H1 (cell line): ENCODE data around the gene SAP30L. TPM values are rescaled to one million over a fixed set of nuclear protein-coding genes. Genes with fewer than 3 reads are reported as not detected.

Experiments used
- CTCF ChIA-PET: fragments of 300-600 bp; sonication (Branson Sonifier 250); formaldehyde crosslinking; loops from one replicate; lab custom pipeline; 2021; ENCODE audit not compliant: partially characterized antibody; lab: Charles Lee
- POLR2A ChIA-PET: fragments of 300-600 bp; sonication (Branson Sonifier 250); formaldehyde crosslinking; loops from one replicate; lab custom pipeline; 2021; ENCODE audit warnings: inconsistent platforms; ENCODE audit not compliant: partially characterized antibody; lab: Charles Lee
- DNase-seq, 2 experiments: peaks; one replicate each; pipeline versions ENCODE4 v3.0.0 to v3.0.0-alpha.2; 2010 to 2022; ENCODE audit warnings: low spot score in 2 of 2, low read depth in 1 of 2, mixed read lengths in 1 of 2
- FAIRE-seq: peaks from 2 replicates; lab custom pipeline; 2011; peaks lifted over from hg19 to GRCh38; lab: Jason Lieb, UNC
- H2AFZ ChIP-seq: 2 replicates; pipeline ENCODE4 v1.8.1; 2012; ENCODE audit warnings: low read length, inconsistent platforms
- H2AK5ac ChIP-seq: 2 replicates; pipeline ENCODE4 v1.6.1; 2013; ENCODE audit warnings: low read depth, low read length
- H2BK120ac ChIP-seq: replicated peaks from 2 replicates; pipeline ENCODE3; 2013; ENCODE audit warnings: low read depth, low read length, inconsistent platforms
- H2BK12ac ChIP-seq: 2 replicates; pipeline ENCODE4 v1.6.1; 2013; ENCODE audit warnings: low read depth, low read length
- H2BK15ac ChIP-seq: 2 replicates; pipeline ENCODE4 v1.6.1; 2013; ENCODE audit warnings: low read length
- H2BK20ac ChIP-seq: 2 replicates; pipeline ENCODE4 v1.6.1; 2013; ENCODE audit warnings: low read length
- H2BK5ac ChIP-seq: 2 replicates; pipeline ENCODE4 v1.6.1; 2013; ENCODE audit warnings: low read depth, low read length
- H3K14ac ChIP-seq: 2 replicates; pipeline ENCODE4 v1.6.1; 2013; ENCODE audit warnings: inconsistent platforms; ENCODE audit not compliant: insufficient read length
- H3K18ac ChIP-seq: 2 replicates; pipeline ENCODE4 v1.6.1; 2013; ENCODE audit warnings: low read length; ENCODE audit errors: extremely low read depth
- H3K23ac ChIP-seq: 2 replicates; pipeline ENCODE4 v1.6.1; 2013; ENCODE audit warnings: inconsistent platforms; ENCODE audit not compliant: insufficient read length
- H3K23me2 ChIP-seq: 2 replicates; pipeline ENCODE4 v1.6.1; 2013; ENCODE audit warnings: low read depth, low read length
- H3K27ac ChIP-seq: 2 replicates; pipeline ENCODE4 v1.6.1; 2011; ENCODE audit warnings: low read depth, low read length, inconsistent platforms
- H3K27me3 ChIP-seq, 4 experiments: replicated peaks in 1 of 4; 1 replicate in 1 of 4; 2 replicates in 3 of 4; pipeline versions ENCODE4 v1.6.1 to v1.8.1; 2011 to 2013; ENCODE audit warnings: low read length in 3 of 4, mild to moderate bottlenecking in 3 of 4, inconsistent platforms in 2 of 4, mixed read lengths in 2 of 4, moderate library complexity in 1 of 4; ENCODE audit not compliant: control insufficient read depth in 3 of 4, insufficient read depth in 3 of 4; ENCODE audit errors: extremely low read depth in 1 of 4
- H3K36me3 ChIP-seq, 4 experiments: 2 replicates each; pipeline versions ENCODE4 v1.6.1 to v1.8.1; 2011 to 2013; ENCODE audit warnings: mild to moderate bottlenecking in 4 of 4, low read length in 3 of 4, moderate library complexity in 2 of 4, control low read depth in 1 of 4, inconsistent platforms in 1 of 4; ENCODE audit not compliant: insufficient read depth in 4 of 4, control insufficient read depth in 2 of 4
- H3K4ac ChIP-seq: replicated peaks from 2 replicates; pipeline ENCODE3; 2013; ENCODE audit warnings: low read length, low read depth, mixed read lengths, inconsistent platforms; ENCODE audit not compliant: insufficient read length
- H3K4me1 ChIP-seq, 4 experiments: replicated peaks in 1 of 4; 1 replicate in 1 of 4; 2 replicates in 3 of 4; pipeline versions ENCODE4 v1.6.1 to v1.8.1; 2011 to 2013; ENCODE audit warnings: low read length in 3 of 4, inconsistent platforms in 2 of 4, mixed read lengths in 1 of 4; ENCODE audit not compliant: insufficient read depth in 4 of 4, control insufficient read depth in 3 of 4
- H3K4me2 ChIP-seq, 2 experiments: 2 replicates each; pipeline versions ENCODE4 v1.6.1 to v1.8.1; 2011 to 2013; ENCODE audit warnings: low read depth in 2 of 2, low read length in 2 of 2, control low read depth in 1 of 2, inconsistent platforms in 1 of 2, mild to moderate bottlenecking in 1 of 2; ENCODE audit not compliant: insufficient read depth in 1 of 2
- H3K4me3 ChIP-seq, 4 experiments: fragments of 200-600, 300-600 bp in 1 of 4; sonication (generic), shearing (Covaris generic), sonication (Bioruptor Twin) in 1 of 4; 2 replicates each; pipeline versions ENCODE4 v1.5.1 to v1.8.1; 2011 to 2016; ENCODE audit warnings: low read length in 4 of 4, low read depth in 3 of 4, control low read depth in 2 of 4, inconsistent platforms in 2 of 4, mild to moderate bottlenecking in 2 of 4, mixed read lengths in 1 of 4, moderate library complexity in 1 of 4; ENCODE audit not compliant: insufficient read depth in 2 of 4; ENCODE audit errors: extremely low read depth in 1 of 4
- H3K56ac ChIP-seq: replicated peaks from 2 replicates; pipeline ENCODE3; 2013; ENCODE audit warnings: low read depth, mild to moderate bottlenecking, mixed read lengths, low read length, inconsistent platforms; ENCODE audit not compliant: insufficient read length
- H3K79me1 ChIP-seq: 2 replicates; pipeline ENCODE4 v1.6.1; 2013; ENCODE audit warnings: low read depth, low read length, control low read depth
- H3K79me2 ChIP-seq, 2 experiments: 2 replicates each; pipeline versions ENCODE4 v1.6.1 to v1.8.1; 2012 to 2013; ENCODE audit warnings: low read length in 2 of 2, mild to moderate bottlenecking in 2 of 2, inconsistent platforms in 1 of 2; ENCODE audit not compliant: insufficient read depth in 2 of 2, control insufficient read depth in 1 of 2
- H3K9ac ChIP-seq, 4 experiments: replicated peaks in 1 of 4; 1 replicate in 1 of 4; 2 replicates in 3 of 4; pipeline versions ENCODE4 v1.6.1 to v1.8.1; 2011 to 2013; ENCODE audit warnings: low read depth in 3 of 4, low read length in 3 of 4, control low read depth in 2 of 4, mild to moderate bottlenecking in 2 of 4, moderate library complexity in 2 of 4, inconsistent platforms in 1 of 4; ENCODE audit errors: extremely low read depth in 1 of 4
- H3K9me3 ChIP-seq, 2 experiments: 2 replicates each; pipeline versions ENCODE4 v1.6.1 to v1.8.1; 2012 to 2013; ENCODE audit warnings: mild to moderate bottlenecking in 2 of 2, moderate library complexity in 2 of 2, control low read depth in 1 of 2, inconsistent platforms in 1 of 2, low read depth in 1 of 2, low read length in 1 of 2, mixed read lengths in 1 of 2; ENCODE audit not compliant: insufficient read depth in 2 of 2
- H4K20me1 ChIP-seq, 2 experiments: replicated peaks in 1 of 2; 2 replicates each; pipeline versions ENCODE3 to v1.8.1; 2011 to 2013; ENCODE audit warnings: inconsistent platforms in 2 of 2, low read length in 2 of 2, mild to moderate bottlenecking in 1 of 2; ENCODE audit not compliant: insufficient read depth in 2 of 2, control insufficient read depth in 1 of 2
- H4K5ac ChIP-seq: 2 replicates; pipeline ENCODE4 v1.6.1; 2013; ENCODE audit warnings: low read length, low read depth, mixed read lengths, inconsistent platforms; ENCODE audit not compliant: insufficient read length
- H4K8ac ChIP-seq: 2 replicates; pipeline ENCODE4 v1.8.0; 2013; ENCODE audit warnings: mild to moderate bottlenecking, moderate library complexity, low read length, inconsistent platforms; ENCODE audit not compliant: insufficient read depth; ENCODE audit errors: extremely low read depth
- H4K91ac ChIP-seq: replicated peaks from 2 replicates; pipeline ENCODE3; 2013; ENCODE audit warnings: low read length, mixed read lengths, inconsistent platforms; ENCODE audit not compliant: insufficient read length
- ASH2L ChIP-seq: fragments of 200-600, 300-600 bp; sonication (generic); IDR thresholded peaks from one replicate; pipeline ENCODE4 v1.7.1; 2017; ENCODE audit warnings: low read length
- KDM4A ChIP-seq: IDR thresholded peaks from one replicate; pipeline ENCODE4 v1.7.1; 2012; ENCODE audit warnings: low read depth, mild to moderate bottlenecking, moderate library complexity, low read length, inconsistent platforms; ENCODE audit not compliant: severe bottlenecking
- NRF1 ChIP-seq: IDR thresholded peaks from 2 replicates; pipeline ENCODE4 v1.6.1; 2011; ENCODE audit warnings: mild to moderate bottlenecking, low read depth, low read length, improper control_type of control experiment
- PHF8 ChIP-seq: fragments of 200-600 bp; sonication (generic); conservative IDR thresholded peaks from 2 replicates; pipeline ENCODE4 v1.7.1; 2012; ENCODE audit warnings: low read depth, mild to moderate bottlenecking, inconsistent platforms, low read length, moderate library complexity
- POU5F1 ChIP-seq: IDR thresholded peaks from 2 replicates; pipeline ENCODE4 v1.6.1; 2011; ENCODE audit warnings: low read depth, mild to moderate bottlenecking, low read length, moderate library complexity
- SIN3A ChIP-seq, 2 experiments: IDR thresholded peaks in 1 of 2; conservative IDR thresholded peaks in 1 of 2; 2 replicates each; pipeline ENCODE4 v1.6.1; 2011 to 2012; ENCODE audit warnings: low read length in 2 of 2, improper control_type of control experiment in 1 of 2, low read depth in 1 of 2, mild to moderate bottlenecking in 1 of 2
- SUZ12 ChIP-seq: fragments of 200-600 bp; sonication (generic); IDR thresholded peaks from 2 replicates; pipeline ENCODE4 v1.6.1; 2012; ENCODE audit warnings: mild to moderate bottlenecking, inconsistent platforms, low read length, moderate library complexity, mixed read lengths
- WGBS, 2 experiments: shearing (Covaris generic) in 1 of 2; methylation state at CpG; one replicate each; pipeline versions ENCODE4 v1.1.6 to v1.1.7; 2013 to 2015; ENCODE audit warnings: low lambda C conversion rate in 2 of 2, mixed read lengths in 2 of 2, inconsistent platforms in 1 of 2, low coverage in 1 of 2, missing lambda C conversion rate in 1 of 2; ENCODE audit not compliant: insufficient replicate concordance in 2 of 2, insufficient coverage in 1 of 2, insufficient read length in 1 of 2; ENCODE audit errors: extremely low coverage in 1 of 2, missing lambda C conversion rate in 1 of 2; 5-methylcytosine and 5-hydroxymethylcytosine counted together
- polyA plus RNA-seq, 7 experiments: library from polyadenylated mRNA; depleted of rRNA in 3 of 7; stranded (reverse) in 5 of 7; unstranded in 2 of 7; fragments of >200 nt in 5 of 7; fragments of 200-250 nt in 2 of 7; gene quantifications; 1 replicate in 5 of 7; 2 replicates in 1 of 7; 4 replicates in 1 of 7; pipeline versions ENCODE4 v1.2.1 to v1.2.3, GENCODE V29; 2011 to 2013; ENCODE audit warnings: missing spikeins in 2 of 7, mixed read lengths in 2 of 7
- total RNA-seq: library from RNA; stranded (reverse); fragmentation: NEBNext Ultra II Directional; extraction: Animal tissue kit (Norgen Biotek cat#: 25700); gene quantifications from 2 replicates; pipeline ENCODE4 v1.2.1, GENCODE V29; 2021

The SAP30L gene
- total and polyA plus RNA-seq, 2 of the 8 experiments (the other 6 are each of a cell fraction or from before 2014, with no cell fraction given) = 12.2 to 31.5 TPM

- no peak overlapping the region for H3K4ac ChIP-seq
- H2AK5ac ChIP-seq = no peak overlapping the region
- no peak overlapping the region for H3K56ac ChIP-seq
- no peak overlapping the region for H3K23ac ChIP-seq
- POLR2A ChIA-PET = interaction anchor here (0.5 to 1.2 kb wide), 2 partner anchors 15 to 379 kb away, joined by 3 to 4 read pairs; no protein-coding TSS in a partner anchor
- H4K8ac ChIP-seq = peak overlapping the region; percentile 51; the same call in 1 of the 2 replicates
- H3K18ac ChIP-seq = no peak overlapping the region
- peak; percentile 4; the same call in 1 of the 2 replicates for TF ChIP-seq PHF8
- peak; percentile 67 for TF ChIP-seq KDM4A
- TF ChIP-seq SUZ12 = peak; percentile 45
- no peak for TF ChIP-seq NRF1
- TF ChIP-seq ASH2L = peak; percentile 85
- TF ChIP-seq SIN3A (conservative IDR thresholded peaks at IDR 0.05 in 1 of 2, IDR thresholded peaks at IDR 0.05 in 1 of 2; ENCODE audit: low read depth in 1 of 2, low read length in 2 of 2) = 0 out of 4 replicates have a peak, but pooled peaks of 1 of the 2 experiments have one; percentile 48
- no peak for TF ChIP-seq POU5F1
- H3K79me2 ChIP-seq = peaks cover 0 to 19% of the 10 kb centered on the region in 2 experiments; a peak in 2 of 4 replicates
- CTCF ChIA-PET = interaction anchor here (0.6 to 8.7 kb wide), 6 partner anchors 16 to 409 kb away, joined by 3 to 67 read pairs (median 4); no protein-coding TSS in a partner anchor
- H2BK120ac ChIP-seq = no peak overlapping the region
- peak in 1 of 2 experiments; percentile 70 for DNase-seq
- peaks cover 17% of the 10 kb centered on the region for H3K23me2 ChIP-seq
- H3K27me3 ChIP-seq = peaks cover 0 to 3% (median 0%) of the 10 kb centered on the region in 4 experiments; a peak in 1 of 7 replicates
- no peak overlapping the region for H3K27ac ChIP-seq
- no peak overlapping the region for H2BK12ac ChIP-seq
- H2AFZ ChIP-seq = no peak overlapping the region
- H2BK20ac ChIP-seq = no peak overlapping the region
- H3K4me1 ChIP-seq = peaks cover 0 to 7% (median 2%) of the 10 kb centered on the region in 4 experiments; a peak in 3 of 7 replicates
- H3K79me1 ChIP-seq = peaks cover 2% of the 10 kb centered on the region; the same call in 1 of the 2 replicates
- no peak overlapping the region for H4K91ac ChIP-seq
- H3K9me3 ChIP-seq = no peaks in the 10 kb centered on the region
- peak overlapping the region; percentile 80 to 93 (median 92) for H3K4me3 ChIP-seq
- peaks cover 11% of the 10 kb centered on the region in 2 experiments for H4K20me1 ChIP-seq
- H4K5ac ChIP-seq = no peak overlapping the region
- peak overlapping the region in 1 of 4 experiments; percentile 62; a peak in 2 of 7 replicates for H3K9ac ChIP-seq
- peak overlapping the region; percentile 72 to 98 for H3K4me2 ChIP-seq
- WGBS, 2 experiments = 2% methylated on average over 53 of the region's 87 CpGs; no CpG with 5 or more reads in 1 of the 2 experiments
- no peak for FAIRE-seq
- peaks cover 0 to 11% (median 2%) of the 10 kb centered on the region in 4 experiments; a peak in 5 of 8 replicates for H3K36me3 ChIP-seq
- H2BK15ac ChIP-seq = no peak overlapping the region
- no peak overlapping the region for H2BK5ac ChIP-seq
- H3K14ac ChIP-seq = no peak overlapping the region
These were observed 645 bp downstream of the SAP30L start for GRCh38 chr5:154446195-154447088.
